ENCODE results near the gene ZIC2. TPM values are rescaled to one million over a fixed set of nuclear protein-coding genes. Genes with fewer than 3 reads are reported as not detected.

ZIC2 gene
- total and polyA plus RNA-seq, 2 experiments from 2014 or later, result 0.10 to 0.15 TPM

DNA sequence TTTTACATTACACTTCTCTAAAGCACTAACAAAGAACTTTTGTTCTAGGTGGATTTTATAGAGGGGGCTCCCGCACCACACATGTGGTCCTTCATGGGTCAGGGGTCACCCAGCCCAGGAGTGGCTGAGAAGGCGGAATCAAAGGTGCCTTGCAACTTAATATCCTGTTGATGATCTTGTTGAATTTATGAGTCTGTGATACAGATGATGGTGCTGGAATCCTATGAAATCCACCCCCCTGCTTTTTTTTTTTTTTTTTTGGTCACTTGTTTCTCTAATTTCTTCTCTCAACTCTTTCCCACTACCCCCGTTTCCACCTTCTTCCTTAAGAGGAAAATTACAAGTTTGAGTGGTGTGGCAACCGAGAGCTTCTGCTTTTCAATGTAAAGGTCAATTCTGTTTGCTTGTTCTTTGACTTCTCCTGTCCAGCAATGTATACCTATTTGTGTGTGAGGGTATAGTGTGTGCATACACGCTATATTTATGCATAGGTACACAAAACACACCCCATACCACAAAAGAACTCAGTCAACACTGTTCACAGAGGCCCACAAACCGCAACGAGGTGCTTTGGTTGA, 4.2 kb upstream of the ZIC2 start:
- peaks cover 15% of the 10 kb centered on the region for H3K4me1 ChIP-seq (ENCODE audit: insufficient read depth)
- no peaks in the 10 kb centered on the region for H3K9me3 ChIP-seq (ENCODE audit: low read depth)
- H3K4me2 ChIP-seq, result no peak overlapping the region
- peaks cover 90% of the 10 kb centered on the region for H3K27me3 ChIP-seq
- TF ChIP-seq, protein P1, sequence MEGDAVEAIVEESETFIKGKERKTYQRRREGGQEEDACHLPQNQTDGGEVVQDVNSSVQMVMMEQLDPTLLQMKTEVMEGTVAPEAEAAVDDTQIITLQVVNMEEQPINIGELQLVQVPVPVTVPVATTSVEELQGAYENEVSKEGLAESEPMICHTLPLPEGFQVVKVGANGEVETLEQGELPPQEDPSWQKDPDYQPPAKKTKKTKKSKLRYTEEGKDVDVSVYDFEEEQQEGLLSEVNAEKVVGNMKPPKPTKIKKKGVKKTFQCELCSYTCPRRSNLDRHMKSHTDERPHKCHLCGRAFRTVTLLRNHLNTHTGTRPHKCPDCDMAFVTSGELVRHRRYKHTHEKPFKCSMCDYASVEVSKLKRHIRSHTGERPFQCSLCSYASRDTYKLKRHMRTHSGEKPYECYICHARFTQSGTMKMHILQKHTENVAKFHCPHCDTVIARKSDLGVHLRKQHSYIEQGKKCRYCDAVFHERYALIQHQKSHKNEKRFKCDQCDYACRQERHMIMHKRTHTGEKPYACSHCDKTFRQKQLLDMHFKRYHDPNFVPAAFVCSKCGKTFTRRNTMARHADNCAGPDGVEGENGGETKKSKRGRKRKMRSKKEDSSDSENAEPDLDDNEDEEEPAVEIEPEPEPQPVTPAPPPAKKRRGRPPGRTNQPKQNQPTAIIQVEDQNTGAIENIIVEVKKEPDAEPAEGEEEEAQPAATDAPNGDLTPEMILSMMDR (IDR thresholded peaks at IDR 0.05; ENCODE audit: poor library complexity), result no peak
- TF ChIP-seq EZH2phosphoT487 (IDR thresholded peaks at IDR 0.05; ENCODE audit: low read depth, severe bottlenecking, unreplicated experiment) (no peak), EZH2 (IDR thresholded peaks at IDR 0.05; ENCODE audit: borderline replicate concordance) (no peak)
- no peak overlapping the region for H2AFZ ChIP-seq
- H3K79me2 ChIP-seq, result no peaks in the 10 kb centered on the region
- no peaks in the 10 kb centered on the region for H3K9me2 ChIP-seq (replicated peaks; ENCODE audit: insufficient read depth)
- WGBS (ENCODE audit: low lambda C conversion rate, missing lambda C conversion rate), result 56% methylated on average over 7 of the region's 7 CpGs
- DNase-seq (ENCODE audit: low spot score), result no peak
- no peak overlapping the region for H3K27ac ChIP-seq
- H3K4me3 ChIP-seq, result no peak overlapping the region
- H4K20me1 ChIP-seq (ENCODE audit: insufficient read depth, poor library complexity, severe bottlenecking), result no peaks in the 10 kb centered on the region
- no peaks in the 10 kb centered on the region for H3K36me3 ChIP-seq (replicated peaks; ENCODE audit: insufficient read depth, low read depth)

DNA sequence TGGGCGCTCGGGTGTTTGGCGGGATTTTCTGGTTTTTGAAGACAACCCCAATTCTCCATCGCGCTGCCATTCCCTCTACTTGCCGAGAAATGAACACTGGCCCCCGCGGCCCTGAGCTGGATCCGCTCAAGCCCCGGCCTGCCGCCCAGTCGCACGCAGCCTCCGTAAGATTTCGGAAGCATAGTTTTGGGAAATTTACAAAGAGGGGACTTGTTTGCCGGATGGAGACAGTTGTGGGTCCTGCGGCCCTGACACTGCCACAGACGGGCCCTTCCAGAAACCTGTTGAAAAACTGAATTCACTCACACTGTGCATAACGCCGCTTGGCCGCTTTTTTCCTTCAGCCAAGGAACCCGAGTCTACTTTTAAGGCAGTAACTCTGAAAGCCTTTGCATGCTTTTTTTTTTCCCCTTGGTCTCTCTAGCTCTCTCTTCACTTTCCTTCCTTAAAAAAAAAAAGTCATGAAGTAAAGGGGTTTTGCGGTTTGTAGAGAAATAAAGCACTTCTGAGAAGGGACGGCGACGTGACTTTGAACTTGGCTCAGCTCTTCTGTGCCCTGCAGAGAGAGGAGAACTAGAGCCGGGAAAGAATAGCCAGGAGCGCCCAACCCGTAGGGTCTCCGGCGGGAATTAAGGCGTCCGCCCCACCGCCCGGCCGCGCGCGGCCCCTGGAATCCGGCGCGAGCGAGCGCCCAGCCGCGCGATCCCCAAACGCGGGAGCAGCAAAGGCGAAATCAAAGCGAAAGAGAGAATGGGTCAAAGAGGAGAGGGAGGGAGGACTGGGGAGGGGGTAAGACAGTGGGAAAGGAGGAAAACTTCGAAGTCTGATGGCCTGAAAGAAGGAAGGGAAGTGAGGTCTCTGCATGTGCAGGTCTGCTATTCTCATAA, 3.4 kb upstream of the ZIC2 start:
- H3K4me2 ChIP-seq, result peak overlapping the region; percentile 46
- TF ChIP-seq EZH2 (IDR thresholded peaks at IDR 0.05; ENCODE audit: borderline replicate concordance) (peak; percentile 100), EZH2phosphoT487 (IDR thresholded peaks at IDR 0.05; ENCODE audit: low read depth, severe bottlenecking, unreplicated experiment) (peak; percentile 95)
- TF ChIP-seq, protein P1 (IDR thresholded peaks at IDR 0.05; ENCODE audit: poor library complexity), result no peak
- WGBS (ENCODE audit: low lambda C conversion rate, missing lambda C conversion rate), result 16% methylated on average over 52 of the region's 52 CpGs
- H3K79me2 ChIP-seq, result no peaks in the 10 kb centered on the region
- H3K4me1 ChIP-seq (ENCODE audit: insufficient read depth), result peaks cover 15% of the 10 kb centered on the region
- H3K9me2 ChIP-seq (replicated peaks; ENCODE audit: insufficient read depth), result no peaks in the 10 kb centered on the region
- H3K27me3 ChIP-seq, result peaks cover 90% of the 10 kb centered on the region
- H4K20me1 ChIP-seq (ENCODE audit: insufficient read depth, poor library complexity, severe bottlenecking), result no peaks in the 10 kb centered on the region
- no peak overlapping the region for H3K4me3 ChIP-seq
- H3K36me3 ChIP-seq (replicated peaks; ENCODE audit: insufficient read depth, low read depth), result no peaks in the 10 kb centered on the region
- H2AFZ ChIP-seq, result no peak overlapping the region
- no peaks in the 10 kb centered on the region for H3K9me3 ChIP-seq (ENCODE audit: low read depth)
- no peak overlapping the region for H3K27ac ChIP-seq
- DNase-seq (ENCODE audit: low spot score), result no peak

DNA sequence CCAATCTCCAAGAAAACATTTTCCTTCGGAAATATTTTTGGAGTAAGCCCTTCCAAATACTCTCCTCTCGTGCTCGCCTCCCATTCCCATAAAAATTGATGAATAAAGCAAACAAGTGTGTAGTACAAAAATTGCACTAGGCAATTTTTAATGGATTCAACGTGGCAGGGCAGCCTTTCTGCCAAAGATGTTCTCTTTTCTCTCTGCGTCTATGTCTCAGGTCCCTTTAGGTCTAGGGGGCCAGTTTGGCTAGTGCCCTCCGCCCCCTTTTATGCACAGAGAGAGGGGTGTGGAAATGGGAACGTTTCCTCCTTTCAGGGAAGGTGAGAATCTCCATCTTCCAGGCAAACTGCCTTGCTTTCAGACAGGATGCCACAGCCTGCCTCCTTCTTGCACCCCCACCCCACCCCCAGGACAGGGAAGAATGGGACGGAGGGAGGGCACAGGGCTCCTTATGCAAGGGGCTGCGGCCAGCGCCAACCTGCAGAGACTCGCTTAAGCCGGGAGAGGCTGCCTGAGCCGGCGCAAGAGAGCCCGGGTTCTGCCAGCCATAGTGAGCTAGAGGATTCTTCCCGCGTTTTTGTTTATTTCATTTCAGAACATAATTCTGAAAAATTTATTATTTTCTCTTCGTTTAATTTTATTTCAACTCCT, 2.7 kb upstream of the ZIC2 start:
- Histone ChIP-seq H3K27ac (no peak overlapping the region), H3K36me3 (replicated peaks; ENCODE audit: insufficient read depth, low read depth) (no peaks in the 10 kb centered on the region), H3K4me3 (no peak overlapping the region), H3K27me3 (peaks cover 90% of the 10 kb centered on the region), H2AFZ (peak overlapping the region; percentile 56), H4K20me1 (ENCODE audit: insufficient read depth, poor library complexity, severe bottlenecking) (no peaks in the 10 kb centered on the region), H3K4me1 (ENCODE audit: insufficient read depth) (peaks cover 15% of the 10 kb centered on the region), H3K79me2 (no peaks in the 10 kb centered on the region), H3K9me2 (replicated peaks; ENCODE audit: insufficient read depth) (no peaks in the 10 kb centered on the region), H3K9me3 (ENCODE audit: low read depth) (no peaks in the 10 kb centered on the region), H3K4me2 (peak overlapping the region; percentile 96)
- WGBS (ENCODE audit: low lambda C conversion rate, missing lambda C conversion rate), result 2% methylated on average over 18 of the region's 18 CpGs
- TF ChIP-seq EZH2phosphoT487 (IDR thresholded peaks at IDR 0.05; ENCODE audit: low read depth, severe bottlenecking, unreplicated experiment) (no peak), EZH2 (IDR thresholded peaks at IDR 0.05; ENCODE audit: borderline replicate concordance) (no peak)
- TF ChIP-seq, protein P1 (IDR thresholded peaks at IDR 0.05; ENCODE audit: poor library complexity), result no peak
- DNase-seq (ENCODE audit: low spot score), result peak; percentile 30

All from hepatocyte (in vitro differentiated cells).